Activated CD8-positive, alpha-beta T cell treated with anti-CD3 and anti-CD28 coated beads for 36 hours (primary cell): Measurements from ENCODE around the gene KISS1R. TPM values are rescaled to one million over a fixed set of nuclear protein-coding genes. Genes with fewer than 3 reads are reported as not detected.

Experiments
- ATAC-seq: fragments of 200-7000 bp; cut with Tn5 transposase; one replicate; pipeline ENCODE4 v1.10.0; 2021; ENCODE audit warnings: mild to moderate bottlenecking, moderate library complexity
- CTCF ChIA-PET: fragments of 350-600 bp; sonication (Branson Sonifier 250); formaldehyde crosslinking; loops from one replicate; lab custom pipeline; 2021; ENCODE audit warnings: antibody characterized with exemption; lab: Charles Lee
- POLR2A ChIA-PET: fragments of 350-600 bp; sonication (Branson Sonifier 250); formaldehyde crosslinking; loops from one replicate; lab custom pipeline; 2021; ENCODE audit warnings: antibody characterized with exemption; lab: Charles Lee
- DNase-seq: peaks from one replicate; pipeline ENCODE4 v3.0.0-alpha.2; 2020
- H3K27ac Mint-ChIP-seq: one replicate; pipeline ENCODE4 v1.8.0; 2021; ENCODE audit warnings: mild to moderate bottlenecking, mixed read lengths
- H3K27me3 Mint-ChIP-seq: one replicate; pipeline ENCODE4 v1.8.0; 2021; ENCODE audit warnings: mixed read lengths
- H3K36me3 Mint-ChIP-seq: one replicate; pipeline ENCODE4 v1.8.0; 2021; ENCODE audit warnings: low read depth, mixed read lengths
- H3K4me1 Mint-ChIP-seq: one replicate; pipeline ENCODE4 v1.8.0; 2021; ENCODE audit warnings: low read depth, mixed read lengths
- H3K4me3 Mint-ChIP-seq: one replicate; pipeline ENCODE4 v1.8.0; 2021; ENCODE audit warnings: mild to moderate bottlenecking, moderate library complexity, mixed read lengths
- H3K9me3 Mint-ChIP-seq: one replicate; pipeline ENCODE4 v1.8.0; 2021; ENCODE audit warnings: mixed read lengths
- intact Hi-C: fragments of 100-400 bp; cut with micrococcal nuclease; formaldehyde crosslinking; loops from one replicate; pipeline ENCODE4 v1.10.0; 2022
- total RNA-seq, 2 experiments: library from RNA; stranded (reverse); gene quantifications; one replicate each; pipeline ENCODE4 v1.2.3, GENCODE V29; 2021
- TF ChIP-seq, protein P1 (sequence below): fragments of 200-600 bp; IDR thresholded peaks from one replicate; pipeline ENCODE4 v1.8.0; 2022; ENCODE audit warnings: antibody characterized with exemption, mild to moderate bottlenecking

The KISS1R gene
- total RNA-seq, 2 experiments from 2014 or later, result 14.0 to 15.5 TPM

DNA sequence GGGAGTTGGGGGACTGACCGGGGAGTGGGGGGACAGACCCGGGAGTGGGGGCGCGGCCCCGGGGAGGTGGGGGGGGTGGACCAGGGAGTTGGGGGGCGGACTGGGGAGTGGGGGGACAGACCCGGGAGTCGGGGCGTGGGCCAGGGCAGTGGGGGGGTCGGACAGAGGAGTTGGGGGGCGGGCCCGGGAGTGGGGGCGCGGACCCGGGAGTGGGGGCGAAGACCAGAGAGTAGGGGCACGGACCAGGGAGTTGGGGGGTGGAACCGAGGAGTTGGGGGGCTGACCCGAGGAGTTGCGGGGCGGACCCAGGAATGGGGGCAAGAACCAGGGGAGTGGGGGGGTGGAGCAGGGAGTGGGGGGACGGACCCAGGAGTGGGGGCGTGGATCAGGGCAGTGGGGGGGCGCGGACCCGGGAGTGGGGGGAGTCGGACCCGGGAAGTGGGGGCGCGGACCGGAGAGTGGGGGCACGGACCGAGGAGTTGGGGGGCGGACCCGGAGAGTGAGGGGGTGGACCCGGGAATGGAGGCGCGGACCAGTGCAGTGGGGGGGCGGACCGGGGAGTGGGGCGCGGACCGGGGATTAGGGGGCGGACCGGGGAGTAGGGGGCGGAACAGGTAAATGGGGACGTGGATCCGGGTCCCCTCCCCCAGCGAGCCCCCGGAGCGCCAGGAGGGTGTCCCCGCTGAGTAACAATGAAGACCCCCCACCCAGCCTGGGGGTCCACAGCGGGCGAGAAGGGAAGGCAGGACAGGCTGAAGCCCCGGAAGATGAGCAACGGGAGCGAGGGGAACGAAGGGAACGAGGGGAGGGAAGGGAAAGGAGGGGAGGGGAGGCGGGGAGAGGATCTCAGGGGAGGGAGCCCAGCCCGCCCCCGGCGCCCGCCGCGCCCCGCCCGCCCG is 4.7 kb upstream of the KISS1R start:
- POLR2A ChIA-PET, result no interaction called here
- Mint-ChIP-seq H3K4me3 (peak overlapping the region; percentile 75), H3K4me1 (peaks cover 32% of the 10 kb centered on the region), H3K36me3 (peaks cover 9% of the 10 kb centered on the region), H3K27ac (peak overlapping the region; percentile 87), H3K27me3 (no peaks in the 10 kb centered on the region), H3K9me3 (no peaks in the 10 kb centered on the region)
- intact Hi-C loops, result no loop called here
- ATAC-seq, result no peak
- CTCF ChIA-PET, result no interaction called here
- peak; percentile 42 for DNase-seq
- TF ChIP-seq, protein P1, sequence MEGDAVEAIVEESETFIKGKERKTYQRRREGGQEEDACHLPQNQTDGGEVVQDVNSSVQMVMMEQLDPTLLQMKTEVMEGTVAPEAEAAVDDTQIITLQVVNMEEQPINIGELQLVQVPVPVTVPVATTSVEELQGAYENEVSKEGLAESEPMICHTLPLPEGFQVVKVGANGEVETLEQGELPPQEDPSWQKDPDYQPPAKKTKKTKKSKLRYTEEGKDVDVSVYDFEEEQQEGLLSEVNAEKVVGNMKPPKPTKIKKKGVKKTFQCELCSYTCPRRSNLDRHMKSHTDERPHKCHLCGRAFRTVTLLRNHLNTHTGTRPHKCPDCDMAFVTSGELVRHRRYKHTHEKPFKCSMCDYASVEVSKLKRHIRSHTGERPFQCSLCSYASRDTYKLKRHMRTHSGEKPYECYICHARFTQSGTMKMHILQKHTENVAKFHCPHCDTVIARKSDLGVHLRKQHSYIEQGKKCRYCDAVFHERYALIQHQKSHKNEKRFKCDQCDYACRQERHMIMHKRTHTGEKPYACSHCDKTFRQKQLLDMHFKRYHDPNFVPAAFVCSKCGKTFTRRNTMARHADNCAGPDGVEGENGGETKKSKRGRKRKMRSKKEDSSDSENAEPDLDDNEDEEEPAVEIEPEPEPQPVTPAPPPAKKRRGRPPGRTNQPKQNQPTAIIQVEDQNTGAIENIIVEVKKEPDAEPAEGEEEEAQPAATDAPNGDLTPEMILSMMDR, result no peak

DNA sequence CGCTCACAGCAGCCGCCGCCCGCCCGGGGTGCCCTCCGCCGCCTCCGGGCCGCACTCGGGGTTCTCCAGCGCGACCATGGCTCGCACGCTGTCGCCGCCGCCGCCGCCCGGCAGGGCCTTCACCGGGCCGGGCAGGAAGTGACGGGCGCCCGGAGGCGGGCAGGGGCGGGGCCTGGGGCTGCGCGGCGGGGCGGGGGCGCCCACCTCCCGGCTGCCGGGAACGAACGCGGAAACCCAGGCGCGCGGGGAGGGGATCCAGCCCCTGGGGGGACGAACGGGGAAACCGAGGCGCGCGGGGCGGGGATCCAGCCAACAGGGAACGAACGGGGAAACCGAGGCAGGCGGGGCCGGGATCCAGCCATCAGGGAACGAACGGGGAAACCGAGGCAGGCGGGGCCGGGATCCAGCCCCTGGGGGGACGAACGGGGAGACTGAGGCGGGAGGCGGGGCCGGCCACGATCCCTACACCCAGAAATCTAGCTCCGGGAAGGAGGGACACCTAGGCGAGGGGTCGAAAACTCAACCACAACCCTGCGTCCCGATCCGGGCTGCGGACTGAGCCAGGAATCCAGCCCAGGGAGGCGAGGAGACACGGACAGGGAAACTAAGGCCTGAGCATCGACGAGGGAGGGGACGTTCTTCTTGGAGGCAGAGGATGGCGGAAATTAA is 3.9 kb upstream of the KISS1R start, which contains the start of gene R3HDM4:
Gene R3HDM4 (minus strand): TSS at position 140 of the 669 bp plus-strand sequence. CDS start 62 bp downstream, at position 78.
- DNase-seq, result peak; percentile 85
- peak within 1 kb of the TSS; percentile 78 for H3K4me3 Mint-ChIP-seq
- peaks cover 2% of the 10 kb centered on the region for H3K27me3 Mint-ChIP-seq
- ATAC-seq, result peak; percentile 63
- peak within 1 kb of the TSS; percentile 89 for H3K27ac Mint-ChIP-seq
- peaks cover 29% of the 10 kb centered on the region for H3K4me1 Mint-ChIP-seq
- peaks cover 9% of the 10 kb centered on the region for H3K36me3 Mint-ChIP-seq
- ChIA-PET CTCF (interaction anchor here (0.9 kb wide), 1 partner anchor 49 kb away, joined by 3 read pairs; no protein-coding TSS in a partner anchor), POLR2A (interaction anchor here (2.5 kb wide), 1 partner anchor 8 kb away, joined by 7 read pairs; no protein-coding TSS in a partner anchor)
- no peaks in the 10 kb centered on the region for H3K9me3 Mint-ChIP-seq
- TF ChIP-seq, protein P1, result no peak
- intact Hi-C loops, result no loop called here

DNA sequence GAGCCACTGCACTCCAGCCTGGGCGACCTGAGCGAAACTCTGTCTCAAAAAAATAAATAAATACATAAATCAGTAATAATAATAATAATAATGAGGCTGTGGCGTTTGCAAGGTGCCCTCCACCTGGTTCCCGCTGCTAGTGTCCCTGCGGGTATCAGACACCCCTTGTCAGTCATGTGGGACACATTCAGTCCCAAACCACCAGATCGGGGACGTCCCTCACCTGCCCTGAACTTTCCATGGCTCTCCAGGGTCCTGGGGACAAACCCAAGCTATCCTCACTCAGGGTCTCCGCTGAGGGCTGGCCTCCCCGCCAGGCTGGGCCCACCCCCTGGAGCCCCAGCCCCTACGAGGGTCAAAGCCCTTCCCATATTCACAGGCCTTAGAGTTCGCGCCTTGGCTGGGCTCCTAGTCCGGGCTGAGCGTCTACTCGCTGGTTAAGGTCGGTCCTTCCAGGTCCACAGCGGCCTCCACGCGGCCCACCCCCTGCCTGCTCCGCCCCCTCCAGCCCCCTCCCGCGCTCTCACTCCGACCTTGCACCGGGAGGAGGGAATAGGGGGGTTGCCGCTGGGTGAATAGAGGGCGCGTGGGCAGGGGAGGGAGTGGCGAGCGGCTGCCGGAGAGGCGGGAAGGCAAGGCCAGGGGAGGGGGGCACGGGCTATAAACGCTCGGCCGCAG is 349 bp upstream of the KISS1R start:
- ChIA-PET POLR2A (no interaction called here), CTCF (interaction anchor here (2.1 to 2.4 kb wide), 2 partner anchors 24 to 53 kb away, joined by 5 to 13 read pairs; partner anchors contain the start of genes MED16 and RNU6-9)
- intact Hi-C loops, result loop anchor here (5.0 kb wide), 1 partner anchor 144 kb away; no protein-coding TSS in a partner anchor
- H3K27me3 Mint-ChIP-seq, result peaks cover 2% of the 10 kb centered on the region
- H3K27ac Mint-ChIP-seq, result no peak overlapping the region
- peak; percentile 59 for DNase-seq
- peaks cover 5% of the 10 kb centered on the region for H3K36me3 Mint-ChIP-seq
- ATAC-seq, result no peak
- TF ChIP-seq, protein P1, result no peak
- H3K4me1 Mint-ChIP-seq, result peaks cover 14% of the 10 kb centered on the region
- no peaks in the 10 kb centered on the region for H3K9me3 Mint-ChIP-seq
- peak overlapping the region; percentile 43 for H3K4me3 Mint-ChIP-seq

DNA sequence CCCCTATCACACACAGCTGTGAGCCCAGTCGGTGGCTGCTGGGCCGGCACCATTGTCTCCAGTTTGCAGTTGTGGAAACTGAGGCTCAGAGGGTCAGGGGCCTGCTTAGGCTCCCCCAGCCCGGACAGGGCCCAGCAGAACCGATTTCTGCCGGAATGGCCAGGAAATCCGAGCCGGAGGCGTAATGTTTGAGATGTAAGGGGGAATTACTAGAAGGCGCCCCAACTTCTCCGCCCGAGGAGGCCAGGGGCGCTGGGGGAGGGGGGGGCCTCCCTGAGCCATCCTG is 962 bp downstream of the KISS1R start:
- H3K4me3 Mint-ChIP-seq, result peak overlapping the region; percentile 73
- H3K36me3 Mint-ChIP-seq, result peaks cover 5% of the 10 kb centered on the region
- ChIA-PET CTCF (interaction anchor here (4.6 to 7.9 kb wide), 2 partner anchors 55 to 65 kb away, joined by 28 to 127 read pairs; partner anchors contain the start of gene WDR18), POLR2A (interaction anchor here (0.8 to 2.3 kb wide), 3 partner anchors 12 to 55 kb away, joined by 3 to 8 read pairs (median 3); no protein-coding TSS in a partner anchor)
- TF ChIP-seq, protein P1, result no peak
- ATAC-seq (no peak), DNase-seq (no peak)
- H3K27ac Mint-ChIP-seq, result no peak overlapping the region
- peaks cover 16% of the 10 kb centered on the region for H3K4me1 Mint-ChIP-seq
- H3K9me3 Mint-ChIP-seq, result no peaks in the 10 kb centered on the region
- intact Hi-C loops, result loop anchor here (5.0 kb wide), 1 partner anchor 146 kb away; no protein-coding TSS in a partner anchor
- H3K27me3 Mint-ChIP-seq, result peaks cover 2% of the 10 kb centered on the region
